Neuron (in vitro differentiated cells): ENCODE results near the gene IKZF1.
"Not testable (repeated sequence)": the region's sequence is repeated elsewhere in the genome, so short reads cannot be mapped to it uniquely, and the experiment has no call there.

Experiments
- H2AFZ ChIP-seq: one replicate; pipeline ENCODE4 v1.6.1; 2013; ENCODE audit warnings: low read depth, mild to moderate bottlenecking, inconsistent platforms, low read length, moderate library complexity
- H3K27me3 ChIP-seq: one replicate; pipeline ENCODE4 v1.6.1; 2013; ENCODE audit warnings: low read length; ENCODE audit not compliant: insufficient read depth
- H3K36me3 ChIP-seq: one replicate; pipeline ENCODE4 v1.6.1; 2013; ENCODE audit warnings: low read length; ENCODE audit not compliant: insufficient read depth
- H3K4me1 ChIP-seq: one replicate; pipeline ENCODE4 v1.6.1; 2013; ENCODE audit warnings: low read length; ENCODE audit not compliant: insufficient read depth
- H3K4me3 ChIP-seq: 2 replicates; pipeline ENCODE4 v1.5.1; 2013; ENCODE audit warnings: mild to moderate bottlenecking, low read length, moderate library complexity
- H3K9me3 ChIP-seq: one replicate; pipeline ENCODE4 v1.6.1; 2013; ENCODE audit warnings: low read length

Gene IKZF1

GRCh38 chr7:50336894-50337703 is 32.6 kb downstream of the IKZF1 start:
- Histone ChIP-seq H3K36me3 (no peaks in the 10 kb centered on the region), H3K4me3 (no peak overlapping the region), H3K4me1 (no peaks in the 10 kb centered on the region), H3K27me3 (no peaks in the 10 kb centered on the region), H2AFZ (no peak overlapping the region), H3K9me3 (no peaks in the 10 kb centered on the region)

GRCh38 chr7:50339472-50339871 is 35.0 kb downstream of the IKZF1 start:
- H3K4me1 ChIP-seq, H3K4me3 ChIP-seq, H3K9me3 ChIP-seq, H2AFZ ChIP-seq, H3K27me3 ChIP-seq, H3K36me3 ChIP-seq: not testable (repeated sequence)

GRCh38 chr7:50339990-50340500 is 35.5 kb downstream of the IKZF1 start:
- no peak overlapping the region for H3K4me3 ChIP-seq
- H3K36me3 ChIP-seq, result no peaks in the 10 kb centered on the region
- no peaks in the 10 kb centered on the region for H3K27me3 ChIP-seq
- H3K9me3 ChIP-seq, result no peaks in the 10 kb centered on the region
- H2AFZ ChIP-seq, result no peak overlapping the region
- H3K4me1 ChIP-seq, result no peaks in the 10 kb centered on the region

GRCh38 chr7:50341724-50342123 is 37.2 kb downstream of the IKZF1 start:
- Histone ChIP-seq H3K36me3 (no peaks in the 10 kb centered on the region), H3K4me1 (no peaks in the 10 kb centered on the region), H2AFZ (no peak overlapping the region)

GRCh38 chr7:50342616-50343114 is 38.1 kb downstream of the IKZF1 start:
- no peaks in the 10 kb centered on the region for H3K36me3 ChIP-seq
- no peaks in the 10 kb centered on the region for H3K9me3 ChIP-seq
- H2AFZ ChIP-seq, result no peak overlapping the region
- H3K4me1 ChIP-seq, result no peaks in the 10 kb centered on the region
- no peaks in the 10 kb centered on the region for H3K27me3 ChIP-seq
- H3K4me3 ChIP-seq, result no peak overlapping the region

More at GRCh38 chr7:50341724-50342123, 37.2 kb downstream of the IKZF1 start:
- Histone ChIP-seq H3K27me3 (no peaks in the 10 kb centered on the region), H3K9me3 (no peaks in the 10 kb centered on the region), H3K4me3 (no peak overlapping the region)

GRCh38 chr7:50346545-50347497 is 42.3 kb downstream of the IKZF1 start:
- H3K4me3 ChIP-seq, result no peak overlapping the region
- H3K9me3 ChIP-seq, result no peaks in the 10 kb centered on the region

GRCh38 chr7:50347693-50348092 is 43.2 kb downstream of the IKZF1 start:
- H3K9me3 ChIP-seq, result no peaks in the 10 kb centered on the region
- H3K4me1 ChIP-seq, result no peaks in the 10 kb centered on the region
- no peaks in the 10 kb centered on the region for H3K36me3 ChIP-seq
- H3K27me3 ChIP-seq, result no peaks in the 10 kb centered on the region
- H3K4me3 ChIP-seq, result no peak overlapping the region
- no peak overlapping the region for H2AFZ ChIP-seq

More at GRCh38 chr7:50346545-50347497, 42.3 kb downstream of the IKZF1 start:
- H3K27me3 ChIP-seq, result no peaks in the 10 kb centered on the region
- no peak overlapping the region for H2AFZ ChIP-seq
- H3K36me3 ChIP-seq, result no peaks in the 10 kb centered on the region
- H3K4me1 ChIP-seq, result no peaks in the 10 kb centered on the region

GRCh38 chr7:50348469-50349162 is 44.1 kb downstream of the IKZF1 start:
- no peaks in the 10 kb centered on the region for H3K27me3 ChIP-seq
- no peaks in the 10 kb centered on the region for H3K4me1 ChIP-seq
- H3K4me3 ChIP-seq, result no peak overlapping the region

GRCh38 chr7:50349399-50349798 is 44.9 kb downstream of the IKZF1 start:
- no peaks in the 10 kb centered on the region for H3K36me3 ChIP-seq
- no peaks in the 10 kb centered on the region for H3K4me1 ChIP-seq
- H3K4me3 ChIP-seq, result no peak overlapping the region
- no peak overlapping the region for H2AFZ ChIP-seq
- H3K9me3 ChIP-seq, result no peaks in the 10 kb centered on the region
- H3K27me3 ChIP-seq, result no peaks in the 10 kb centered on the region

More at GRCh38 chr7:50348469-50349162, 44.1 kb downstream of the IKZF1 start:
- no peaks in the 10 kb centered on the region for H3K9me3 ChIP-seq
- no peaks in the 10 kb centered on the region for H3K36me3 ChIP-seq
- no peak overlapping the region for H2AFZ ChIP-seq

GRCh38 chr7:50349963-50350944 is 45.7 kb downstream of the IKZF1 start:
- H3K27me3 ChIP-seq, result no peaks in the 10 kb centered on the region
- no peak overlapping the region for H3K4me3 ChIP-seq
- H3K36me3 ChIP-seq, result no peaks in the 10 kb centered on the region
- no peaks in the 10 kb centered on the region for H3K4me1 ChIP-seq
- no peaks in the 10 kb centered on the region for H3K9me3 ChIP-seq
- H2AFZ ChIP-seq, result no peak overlapping the region

- H3K4me3 ChIP-seq, result no peak overlapping the region
- no peaks in the 10 kb centered on the region for H3K36me3 ChIP-seq
- no peaks in the 10 kb centered on the region for H3K27me3 ChIP-seq
- H2AFZ ChIP-seq, result no peak overlapping the region
- no peaks in the 10 kb centered on the region for H3K4me1 ChIP-seq
- H3K9me3 ChIP-seq, result no peaks in the 10 kb centered on the region
Measured at GRCh38 chr7:50351267-50351666, 46.8 kb downstream of the IKZF1 start.

GRCh38 chr7:50352282-50352681 is 47.8 kb downstream of the IKZF1 start:
- Histone ChIP-seq H2AFZ (no peak overlapping the region), H3K4me3 (no peak overlapping the region), H3K4me1 (no peaks in the 10 kb centered on the region), H3K9me3 (no peaks in the 10 kb centered on the region), H3K36me3 (no peaks in the 10 kb centered on the region), H3K27me3 (no peaks in the 10 kb centered on the region)
